ENCODE results near the gene STAT5B. TPM values are rescaled to one million over a fixed set of nuclear protein-coding genes. Genes with fewer than 3 reads are reported as not detected.

The STAT5B gene
- total and polyA plus RNA-seq, 2 of the 13 experiments (the other 11 are each of a cell fraction or from before 2014, with no cell fraction given), result 21.0 to 42.8 TPM

DNA sequence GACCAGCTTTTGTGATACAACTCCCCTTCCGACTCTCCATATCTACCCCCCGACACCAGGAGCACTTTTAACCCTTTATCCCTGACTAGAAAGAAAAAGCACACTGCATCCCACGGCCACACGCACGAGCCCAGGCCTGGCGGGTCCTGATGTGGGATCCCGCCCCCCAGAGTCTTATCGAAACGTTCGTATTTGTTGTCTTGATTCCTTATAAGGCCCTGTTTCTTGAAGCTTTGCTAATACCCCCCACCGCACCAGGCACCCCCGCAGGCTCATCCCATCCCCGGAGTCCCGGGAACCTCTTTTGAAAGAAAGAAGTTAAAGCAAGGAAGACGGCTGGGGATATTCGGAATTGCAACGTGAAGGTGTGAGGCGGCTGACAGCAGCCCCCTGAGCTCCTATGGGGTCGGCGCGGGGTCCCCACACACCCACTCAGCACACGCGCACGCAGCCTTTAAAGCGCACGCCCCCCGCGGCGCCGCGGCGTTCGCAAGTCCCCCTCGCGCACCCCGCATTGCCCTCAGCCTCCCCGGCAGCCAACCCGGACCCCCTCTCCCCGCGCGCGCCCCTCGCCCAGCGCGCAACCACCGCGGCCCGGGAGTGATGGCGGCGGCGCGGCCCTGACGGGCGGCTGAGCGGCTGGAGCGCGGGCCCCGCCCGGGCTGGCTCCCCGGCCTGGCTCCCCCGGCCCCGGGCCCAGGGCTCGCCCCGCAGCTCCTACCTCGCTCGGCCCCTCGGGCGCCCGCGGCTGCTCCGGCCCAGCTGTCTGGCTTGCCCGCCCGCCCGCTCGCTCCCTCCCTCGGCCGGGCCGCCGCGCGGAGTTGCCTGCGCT is 448 bp downstream of the STAT5B start (continued):
- no peak for TF ChIP-seq YEATS2 (CRISPR knock-in tag; IDR thresholded peaks at IDR 0.05; ENCODE audit: borderline replicate concordance)
- no peak for TF ChIP-seq ZNF510 (CRISPR knock-in tag; IDR thresholded peaks at IDR 0.05; ENCODE audit: low read depth)
- no peak for TF ChIP-seq RORA (CRISPR knock-in tag; IDR thresholded peaks at IDR 0.05)
- TF ChIP-seq FOXO1 (CRISPR knock-in tag; IDR thresholded peaks at IDR 0.05), result no peak
- no peak for TF ChIP-seq PHB2 (IDR thresholded peaks at IDR 0.05; ENCODE audit: partially characterized antibody)
- TF ChIP-seq, protein P1, sequence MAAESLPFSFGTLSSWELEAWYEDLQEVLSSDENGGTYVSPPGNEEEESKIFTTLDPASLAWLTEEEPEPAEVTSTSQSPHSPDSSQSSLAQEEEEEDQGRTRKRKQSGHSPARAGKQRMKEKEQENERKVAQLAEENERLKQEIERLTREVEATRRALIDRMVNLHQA (CRISPR knock-in tag; IDR thresholded peaks at IDR 0.05), result 0 out of 2 replicates have a peak, but pooled peaks have one; percentile 0
- TF ChIP-seq, protein P2, sequence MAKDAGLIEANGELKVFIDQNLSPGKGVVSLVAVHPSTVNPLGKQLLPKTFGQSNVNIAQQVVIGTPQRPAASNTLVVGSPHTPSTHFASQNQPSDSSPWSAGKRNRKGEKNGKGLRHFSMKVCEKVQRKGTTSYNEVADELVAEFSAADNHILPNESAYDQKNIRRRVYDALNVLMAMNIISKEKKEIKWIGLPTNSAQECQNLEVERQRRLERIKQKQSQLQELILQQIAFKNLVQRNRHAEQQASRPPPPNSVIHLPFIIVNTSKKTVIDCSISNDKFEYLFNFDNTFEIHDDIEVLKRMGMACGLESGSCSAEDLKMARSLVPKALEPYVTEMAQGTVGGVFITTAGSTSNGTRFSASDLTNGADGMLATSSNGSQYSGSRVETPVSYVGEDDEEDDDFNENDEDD (CRISPR knock-in tag; IDR thresholded peaks at IDR 0.05; ENCODE audit: borderline replicate concordance), result no peak
- TF ChIP-seq, protein P3, sequence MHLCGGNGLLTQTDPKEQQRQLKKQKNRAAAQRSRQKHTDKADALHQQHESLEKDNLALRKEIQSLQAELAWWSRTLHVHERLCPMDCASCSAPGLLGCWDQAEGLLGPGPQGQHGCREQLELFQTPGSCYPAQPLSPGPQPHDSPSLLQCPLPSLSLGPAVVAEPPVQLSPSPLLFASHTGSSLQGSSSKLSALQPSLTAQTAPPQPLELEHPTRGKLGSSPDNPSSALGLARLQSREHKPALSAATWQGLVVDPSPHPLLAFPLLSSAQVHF (CRISPR knock-in tag; IDR thresholded peaks at IDR 0.05), result no peak
